Activated CD4-positive, alpha-beta T cell treated with anti-CD3 and anti-CD28 coated beads for 4 hours (primary cell): Measurements from ENCODE around the gene CELSR1.
"Not testable (repeated sequence)": the region's sequence is repeated elsewhere in the genome, so short reads cannot be mapped to it uniquely, and the experiment has no call there.

Source experiments
- DNase-seq, 2 donors: peaks; one replicate each; pipeline ENCODE4 v3.0.0-alpha.2; 2020

The CELSR1 gene

GRCh38 chr22:46415776-46416519 is 121.5 kb downstream of the CELSR1 start:
- no peak for DNase-seq

DNA sequence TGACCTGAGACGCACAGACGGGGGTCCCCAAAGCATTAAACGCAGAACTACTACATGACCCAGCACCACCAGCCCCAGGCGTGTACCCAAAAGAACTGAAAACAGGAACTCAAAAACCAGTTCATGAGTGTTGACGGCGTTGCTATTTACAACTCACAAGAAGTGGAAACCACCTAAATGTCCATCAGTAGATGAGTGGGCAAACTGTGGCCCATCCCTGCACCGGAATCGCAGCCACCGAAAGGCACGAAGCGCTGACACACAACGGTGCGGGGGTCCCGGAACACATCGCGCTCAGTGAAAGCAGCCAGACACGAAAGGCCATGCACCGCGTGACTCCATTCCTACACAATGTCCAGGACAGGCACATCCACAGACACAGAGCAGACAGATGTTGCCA is 122.7 kb downstream of the CELSR1 start:
- DNase-seq, result no peak

DNA sequence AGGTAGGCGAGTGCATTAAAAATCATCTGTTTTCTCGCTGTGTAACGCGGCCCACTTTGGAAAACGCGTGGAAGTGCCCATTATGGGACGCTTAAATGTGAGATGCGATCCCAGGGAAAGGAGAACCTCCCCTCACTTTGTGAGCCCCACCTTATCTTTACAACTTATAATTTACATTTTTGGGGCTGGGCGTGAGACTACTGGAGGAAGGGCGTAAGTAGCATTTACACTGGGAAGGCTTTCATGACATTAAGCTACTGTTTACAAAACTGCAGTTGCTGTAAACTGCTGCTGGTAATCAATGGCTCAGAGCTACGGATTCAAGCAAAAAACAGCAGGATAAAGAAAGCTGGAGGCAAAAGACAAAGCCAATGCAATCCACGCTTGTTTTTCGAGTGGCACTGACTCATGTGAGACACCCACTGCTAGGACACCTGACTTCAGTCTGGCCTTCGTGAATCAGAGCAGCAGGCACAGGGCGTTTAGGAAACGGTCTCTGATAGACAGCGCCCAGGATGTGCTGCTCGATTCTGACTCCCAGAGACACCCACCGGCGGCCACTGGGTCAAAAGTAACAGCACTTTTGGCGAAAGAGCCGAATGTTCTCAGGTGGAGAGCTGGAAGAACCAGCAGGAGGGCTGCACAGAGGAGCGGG is 123.6 kb downstream of the CELSR1 start:
- DNase-seq, result no peak

- DNase-seq, result no peak
Measured at GRCh38 chr22:46411347-46411746, 126.1 kb downstream of the CELSR1 start.

- DNase-seq, result no peak
Measured at GRCh38 chr22:46410291-46410808, 127.1 kb downstream of the CELSR1 start.

DNA sequence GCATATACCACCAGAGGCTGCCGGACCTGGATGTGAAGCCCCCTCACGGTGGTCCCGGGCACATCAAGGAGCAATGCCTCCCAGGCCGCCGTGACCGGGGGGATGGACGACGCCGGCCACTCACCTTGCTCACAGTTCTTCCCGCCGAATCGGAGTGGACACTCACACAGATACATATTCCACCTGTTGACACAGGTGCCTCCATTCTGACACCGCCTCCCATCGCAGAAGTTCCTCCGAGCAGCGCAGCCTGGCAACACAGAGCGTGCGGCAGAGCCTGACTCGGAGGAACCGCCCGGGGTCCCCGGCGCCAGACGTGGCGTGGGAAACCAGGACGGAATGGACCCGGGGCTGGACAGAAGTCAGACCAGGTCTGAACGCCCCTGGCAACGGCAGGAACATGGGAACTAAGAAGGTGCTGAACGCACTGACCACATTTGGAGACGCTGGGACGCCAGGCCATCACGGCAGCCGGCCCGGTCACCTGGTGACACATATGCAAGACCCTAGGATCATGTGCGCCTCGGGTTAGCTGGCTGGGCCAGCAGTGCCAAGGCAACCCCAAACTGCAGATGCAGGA is 127.7 kb downstream of the CELSR1 start:
- DNase-seq, result no peak

GRCh38 chr22:46408568-46409506 is 128.6 kb downstream of the CELSR1 start:
- no peak for DNase-seq

DNA sequence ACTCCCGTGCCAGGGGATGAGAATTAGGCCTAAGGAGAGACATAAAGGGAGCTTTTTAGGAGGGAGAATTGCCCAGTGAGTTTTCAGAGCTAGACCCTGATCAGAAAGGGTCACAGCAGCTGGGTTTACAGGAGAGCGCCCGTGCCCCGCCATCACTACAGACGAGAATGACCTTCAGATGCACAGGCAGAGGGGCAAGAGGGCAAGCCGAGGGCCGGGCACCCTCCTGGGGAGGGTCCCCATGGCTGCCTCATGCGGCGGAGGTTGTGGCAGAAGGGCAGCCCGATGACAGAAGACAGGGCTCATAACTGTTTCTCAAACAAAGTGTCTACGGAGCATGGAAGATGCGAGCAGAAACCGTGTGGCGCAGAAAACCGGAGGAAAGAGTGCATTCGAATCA is 129.7 kb downstream of the CELSR1 start:
- DNase-seq, result no peak

DNA sequence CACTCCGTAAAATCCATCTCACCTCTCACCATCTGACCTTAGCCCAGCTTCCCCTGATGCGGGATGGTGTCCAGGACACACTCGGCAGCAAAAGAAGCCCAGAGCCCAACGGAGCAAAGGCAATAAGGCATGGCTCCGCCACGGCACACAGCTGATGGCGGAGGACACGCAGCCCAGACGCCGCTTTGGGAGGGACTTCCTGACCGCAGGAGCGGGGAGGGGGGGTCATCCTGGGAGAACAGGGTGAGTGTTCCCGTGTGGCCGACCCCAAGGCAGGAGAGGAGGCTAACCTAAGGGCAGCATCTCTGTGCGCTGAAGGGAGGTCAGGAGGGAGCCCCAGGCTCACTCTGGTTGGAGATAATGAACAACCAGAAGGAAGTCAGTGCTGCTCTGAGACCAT is 130.6 kb downstream of the CELSR1 start:
- DNase-seq, result no peak

- DNase-seq, result no peak
Measured at GRCh38 chr22:46406349-46406748, 131.1 kb downstream of the CELSR1 start.

DNA sequence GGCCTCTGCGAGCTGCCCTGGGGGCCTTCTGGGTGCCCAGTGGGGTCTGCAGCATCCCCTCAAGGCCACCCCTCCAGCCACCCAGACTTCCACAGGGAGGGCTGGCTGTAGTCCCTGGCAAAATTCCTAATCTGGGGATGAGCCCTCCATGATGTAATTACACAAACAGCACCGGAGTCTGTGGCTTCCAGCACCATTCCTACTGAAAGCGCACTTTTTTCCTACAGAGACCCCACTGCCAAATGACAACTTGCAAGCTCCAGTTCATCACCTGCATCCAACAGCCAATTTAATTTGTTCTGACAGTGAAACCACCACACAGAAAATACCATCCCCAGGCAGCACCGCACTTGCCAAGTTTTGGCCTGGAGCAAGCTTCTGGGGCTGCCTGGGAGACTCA is 131.5 kb downstream of the CELSR1 start:
- DNase-seq, result no peak

- not testable (repeated sequence) for DNase-seq
Measured at GRCh38 chr22:46403880-46404279, 133.5 kb downstream of the CELSR1 start.

- no peak for DNase-seq
Measured at GRCh38 chr22:46402505-46402904, 134.9 kb downstream of the CELSR1 start.

- no peak for DNase-seq
Measured at GRCh38 chr22:46401370-46401769, 136.1 kb downstream of the CELSR1 start.

- DNase-seq, result no peak
Measured at GRCh38 chr22:46399251-46400024, 138.0 kb downstream of the CELSR1 start.

DNA sequence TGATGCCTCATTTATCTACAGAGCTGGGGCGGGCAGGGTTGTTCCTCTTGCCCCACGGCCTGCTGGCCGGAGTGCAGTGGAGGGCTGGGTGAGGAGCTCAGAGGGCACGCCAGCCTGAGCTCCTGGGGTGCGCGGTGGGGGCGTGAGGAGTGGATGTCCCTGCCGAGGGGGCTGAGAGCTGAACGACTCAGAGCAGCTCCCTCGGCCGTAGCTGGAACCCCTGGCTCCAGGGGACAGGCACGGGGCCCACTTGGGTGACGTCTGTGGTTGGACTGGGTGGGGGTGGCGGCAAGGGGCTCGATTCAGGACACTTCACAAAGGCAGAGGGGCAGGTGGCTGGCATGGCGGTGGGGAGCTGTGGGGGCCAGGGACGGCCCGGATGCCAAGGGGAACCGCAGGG is 139.5 kb downstream of the CELSR1 start:
- no peak for DNase-seq

DNA sequence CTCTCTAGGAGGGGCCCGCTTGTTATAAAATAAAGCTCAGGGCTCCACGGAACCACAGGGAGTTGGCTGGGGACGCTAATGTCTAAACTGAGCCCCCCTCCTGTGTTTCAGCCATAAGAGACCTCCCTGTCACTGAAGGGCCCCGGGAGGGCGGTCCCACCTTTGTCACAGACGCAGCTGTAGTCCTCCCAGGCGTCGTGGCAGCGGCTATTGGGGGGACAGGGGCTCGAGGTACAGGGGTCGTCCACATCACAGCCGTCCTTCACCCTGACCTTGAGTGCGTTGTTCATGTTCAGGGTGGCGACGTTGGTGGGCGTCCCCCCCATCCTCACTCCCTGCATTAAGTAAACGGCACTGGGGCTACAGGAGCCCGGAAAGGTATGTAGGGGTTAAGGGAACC is 139.9 kb downstream of the CELSR1 start:
- no peak for DNase-seq

DNA sequence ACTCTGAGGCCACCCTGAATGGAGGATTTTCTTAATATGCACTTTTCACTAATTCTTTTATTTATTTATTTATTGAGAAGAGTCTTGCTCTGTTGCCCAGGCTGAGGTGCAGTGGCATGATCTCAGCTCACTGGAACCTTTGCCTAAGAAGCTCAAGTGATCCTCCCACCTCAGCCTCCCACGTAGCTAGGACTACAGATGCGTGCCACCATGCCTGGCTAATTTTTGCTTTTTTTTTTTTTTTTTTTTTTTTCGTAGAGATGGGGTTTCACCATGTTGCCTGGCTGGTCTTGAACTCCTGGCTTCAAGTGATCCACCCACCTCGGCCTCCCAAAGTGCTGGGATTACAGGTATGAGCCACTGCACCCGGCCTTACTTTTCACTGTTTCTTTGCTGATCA is 140.4 kb downstream of the CELSR1 start:
- not testable (repeated sequence) for DNase-seq

DNA sequence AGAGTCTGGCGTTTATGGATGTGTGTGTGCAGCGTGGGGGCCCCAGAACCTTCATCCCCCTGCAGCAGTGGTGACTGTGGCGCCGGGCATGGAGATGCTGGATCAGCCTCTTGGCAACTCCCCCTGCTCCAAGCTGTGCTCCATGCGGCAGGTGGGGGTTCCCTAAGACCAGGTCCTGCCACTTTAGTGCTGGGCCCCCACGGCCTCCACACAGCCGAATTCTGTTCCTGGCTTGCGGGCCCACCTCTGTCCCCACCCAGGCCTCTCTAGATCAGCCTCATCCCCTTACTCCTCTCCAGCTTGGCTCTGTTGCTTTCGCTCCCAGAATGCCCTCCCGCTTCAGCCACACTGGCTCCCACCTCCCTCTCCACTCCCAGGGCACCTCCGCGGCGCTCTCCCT is 142.3 kb downstream of the CELSR1 start:
- DNase-seq, result no peak

DNA sequence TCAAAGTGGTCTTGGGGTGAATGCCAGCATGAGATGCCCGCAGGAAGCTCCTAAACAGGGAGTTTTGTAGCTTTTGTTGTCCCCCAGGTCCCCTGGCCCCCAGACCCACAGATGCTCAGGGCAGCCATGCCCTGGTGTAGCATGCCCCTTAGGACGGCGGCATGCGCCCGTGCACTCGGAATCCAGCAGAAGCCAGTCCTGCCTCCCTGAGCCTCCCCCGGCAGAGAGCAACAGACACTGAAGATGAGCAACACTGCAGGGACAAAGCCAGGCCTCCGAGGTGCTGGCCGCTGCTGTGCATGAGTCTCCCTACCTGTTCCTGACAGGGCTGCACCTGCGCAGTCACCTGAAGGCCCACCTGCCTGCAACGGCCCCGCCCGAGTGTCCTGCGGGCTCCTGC is 142.8 kb downstream of the CELSR1 start:
- no peak for DNase-seq

DNA sequence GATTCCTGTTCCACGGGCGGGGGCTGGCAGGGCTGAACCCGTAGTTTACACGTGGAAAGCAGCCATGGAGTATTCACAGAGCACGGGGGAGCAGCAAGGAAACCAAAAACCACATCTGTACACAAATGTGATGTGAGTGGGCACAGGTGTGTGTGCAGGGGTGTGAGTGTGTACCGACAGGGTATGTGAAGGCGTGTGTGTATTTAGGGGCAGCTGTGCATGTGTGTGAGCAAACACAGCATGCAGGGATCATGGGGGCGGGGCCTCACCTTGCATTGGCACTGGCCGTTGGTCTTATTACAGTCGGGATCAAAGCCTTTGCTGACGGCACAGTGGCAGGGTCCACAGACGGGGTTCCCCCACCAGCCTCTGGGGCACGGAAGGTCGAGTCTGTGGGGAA is 143.5 kb downstream of the CELSR1 start:
- DNase-seq, result no peak
